GM20431 (cell line): ENCODE measurements around the gene ADD1.
"Not testable (repeated sequence)": the region's sequence is repeated elsewhere in the genome, so short reads cannot be mapped to it uniquely, and the experiment has no call there.

Experiments
- in situ Hi-C: fragments of 300-500 bp; cut with MseI, MboI; formaldehyde crosslinking; loops from one replicate; pipeline ENCODE4 v1.15.0; 2020; ENCODE audit warnings: low sequenced_read_pairs; ENCODE audit not compliant: unreplicated experiment

The ADD1 gene

DNA sequence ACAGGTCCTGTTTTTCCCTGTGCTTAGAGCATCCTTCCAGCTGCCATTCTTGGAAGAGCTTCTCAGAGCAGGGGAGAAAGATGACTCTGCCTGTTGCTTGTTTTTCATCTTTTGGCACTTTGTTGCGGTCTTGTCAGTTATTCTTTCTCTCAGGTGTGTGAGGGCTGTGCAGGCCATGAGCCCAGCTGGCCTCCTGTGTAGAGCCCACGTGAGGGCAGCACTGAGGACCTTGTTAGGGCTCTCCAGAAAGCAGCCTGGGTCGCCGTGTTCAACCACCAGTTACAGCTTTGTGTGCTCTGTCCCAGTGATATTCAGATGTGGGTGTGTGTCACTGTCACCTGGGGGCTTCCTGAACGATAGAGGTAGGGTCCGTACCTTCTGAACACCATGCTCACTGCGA, 66.8 kb downstream of the ADD1 start:
- in situ Hi-C loops, result no loop called here

DNA sequence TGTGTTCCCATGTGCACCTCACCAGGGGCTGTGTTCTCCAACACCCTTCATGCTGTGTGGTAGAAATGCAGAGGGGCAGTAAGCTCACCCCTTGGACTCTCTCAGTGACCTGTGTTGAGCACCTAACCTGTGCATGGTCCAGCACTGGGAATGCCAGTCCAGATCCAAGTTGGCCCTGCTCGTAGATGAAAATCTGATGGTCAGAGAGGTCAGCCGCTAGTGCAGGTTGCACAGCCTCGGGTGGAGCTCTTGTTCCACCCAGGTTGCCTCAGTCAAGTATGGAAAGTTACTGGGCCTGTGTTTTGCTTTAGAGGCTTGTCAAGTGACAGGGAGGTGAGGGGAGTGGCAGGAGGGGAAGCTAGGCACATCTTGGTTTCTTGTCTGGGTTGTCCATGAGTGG, 68.2 kb downstream of the ADD1 start:
- in situ Hi-C loops, result no loop called here

- in situ Hi-C loops, result no loop called here
Measured at GRCh38 chr4:2913168-2913567, 69.5 kb downstream of the ADD1 start.

DNA sequence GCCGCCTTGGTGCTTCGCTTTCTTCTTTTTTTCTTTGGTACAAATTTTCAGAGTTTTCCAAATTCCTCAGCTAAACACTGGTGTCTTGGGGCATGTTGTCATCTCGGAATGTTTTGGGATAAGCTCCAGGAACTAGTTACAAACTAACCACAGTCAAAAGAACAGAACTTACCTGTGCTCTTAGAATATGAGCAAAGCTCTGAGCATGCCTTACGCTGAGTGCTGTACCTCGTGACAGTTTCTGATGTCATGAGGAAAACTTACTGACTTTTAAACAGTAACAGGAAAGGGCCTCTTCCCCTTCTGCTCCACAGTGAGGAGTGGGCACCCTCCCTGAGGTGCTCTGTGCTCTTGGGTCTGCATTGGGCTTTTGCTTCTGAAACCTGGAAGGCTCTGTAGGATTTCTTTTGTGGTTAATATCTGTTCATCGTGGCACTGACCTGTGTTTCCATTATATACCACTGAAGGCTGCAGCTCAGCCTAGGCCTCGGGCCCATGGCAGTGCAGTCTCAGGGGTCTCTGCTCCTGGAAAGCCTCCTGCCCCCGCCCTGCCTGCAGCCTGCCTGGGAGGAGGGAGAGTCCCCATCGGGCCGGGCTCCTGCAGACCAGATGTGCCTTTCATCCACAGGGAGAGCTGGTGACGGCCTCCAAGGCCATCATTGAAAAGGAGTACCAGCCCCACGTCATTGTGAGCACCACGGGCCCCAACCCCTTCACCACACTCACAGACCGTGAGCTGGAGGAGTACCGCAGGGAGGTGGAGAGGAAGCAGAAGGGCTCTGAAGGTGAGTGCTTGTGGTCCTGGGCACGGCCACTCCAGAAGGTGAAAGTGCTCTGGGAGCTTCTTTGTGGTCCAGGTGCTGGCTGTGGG, 70.8 kb downstream of the ADD1 start:
- in situ Hi-C loops, result no loop called here

DNA sequence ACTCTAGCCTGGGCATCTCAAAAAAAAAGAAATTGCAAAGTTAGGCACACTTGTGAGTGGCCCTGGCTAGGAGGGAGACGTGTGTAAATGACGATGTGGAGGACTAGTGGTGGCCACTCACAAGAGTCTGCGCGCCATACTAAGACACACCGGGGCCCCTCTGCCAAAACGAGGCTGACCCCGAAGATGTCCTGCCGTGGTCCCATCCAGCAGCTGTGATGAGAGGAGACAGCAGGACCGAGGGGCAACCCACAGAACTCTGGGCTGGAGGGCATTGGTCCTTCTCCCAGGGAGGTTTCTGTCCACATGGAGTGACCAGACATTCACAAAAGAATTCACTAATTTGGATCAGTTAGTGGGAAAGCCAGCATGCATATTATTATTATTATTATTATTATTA, 72.1 kb downstream of the ADD1 start:
- in situ Hi-C loops, result no loop called here

- in situ Hi-C loops, result not testable (repeated sequence)
Measured at GRCh38 chr4:2916696-2917095, 73.1 kb downstream of the ADD1 start.

DNA sequence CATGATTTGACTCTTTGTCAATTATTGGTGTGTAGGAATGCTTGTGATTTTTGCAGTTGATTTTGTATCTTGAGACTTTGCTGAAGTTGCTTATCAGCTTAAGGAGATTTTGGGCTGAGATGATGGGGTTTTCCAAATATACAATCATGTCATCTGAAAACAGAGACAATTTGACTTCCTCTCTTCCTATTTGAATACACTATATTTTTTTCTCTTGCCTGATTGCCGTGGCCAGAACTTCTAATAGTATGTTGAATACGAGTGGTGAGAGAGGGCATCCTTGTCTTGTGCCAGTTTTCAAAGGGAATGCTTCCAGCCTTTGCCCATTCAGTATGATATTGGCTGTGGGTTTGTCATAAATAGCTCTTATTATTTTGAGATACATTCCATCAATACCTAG, 74.7 kb downstream of the ADD1 start:
- in situ Hi-C loops, result not testable (repeated sequence)

GRCh38 chr4:2918714-2919113, 75.1 kb downstream of the ADD1 start:
- in situ Hi-C loops, result not testable (repeated sequence)

DNA sequence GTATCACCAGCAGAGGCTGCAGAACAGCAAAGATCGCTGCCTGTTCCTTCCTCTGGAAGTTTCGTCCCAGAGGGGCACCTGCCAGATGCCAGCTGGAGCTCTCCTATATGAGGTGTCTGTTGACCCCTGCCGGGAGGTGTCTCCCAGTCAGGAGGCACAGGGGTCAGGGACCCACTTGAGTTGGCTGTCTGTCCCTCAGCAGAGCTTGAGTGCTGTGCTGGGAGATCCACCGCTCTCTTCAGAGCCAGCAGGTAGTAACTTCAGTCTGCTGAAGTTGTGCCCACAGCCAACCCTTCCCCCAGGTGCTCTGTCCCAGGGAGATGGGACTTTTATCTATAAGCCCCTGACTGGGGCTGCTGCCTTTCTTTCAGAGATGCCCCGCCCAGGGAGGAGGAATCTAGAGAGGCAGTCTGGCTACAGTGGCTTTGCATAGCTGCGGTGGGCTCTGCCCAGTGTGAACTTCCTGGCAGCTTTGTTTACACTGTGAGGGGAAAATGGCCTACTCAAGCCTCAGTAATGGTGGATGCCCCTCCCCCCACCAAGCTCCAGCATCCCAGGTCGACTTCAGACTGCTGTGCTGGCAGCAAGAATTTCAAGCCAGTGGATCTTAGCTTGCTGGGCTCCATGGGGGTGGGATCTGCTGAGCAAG, 78.9 kb downstream of the ADD1 start:
- in situ Hi-C loops, result not testable (repeated sequence)

- in situ Hi-C loops, result no loop called here
Measured at GRCh38 chr4:2923141-2923551, 79.5 kb downstream of the ADD1 start.

- in situ Hi-C loops, result no loop called here
Measured at GRCh38 chr4:2923668-2924173, 80.1 kb downstream of the ADD1 start.

GRCh38 chr4:2924286-2924685, 80.6 kb downstream of the ADD1 start:
- in situ Hi-C loops, result no loop called here

DNA sequence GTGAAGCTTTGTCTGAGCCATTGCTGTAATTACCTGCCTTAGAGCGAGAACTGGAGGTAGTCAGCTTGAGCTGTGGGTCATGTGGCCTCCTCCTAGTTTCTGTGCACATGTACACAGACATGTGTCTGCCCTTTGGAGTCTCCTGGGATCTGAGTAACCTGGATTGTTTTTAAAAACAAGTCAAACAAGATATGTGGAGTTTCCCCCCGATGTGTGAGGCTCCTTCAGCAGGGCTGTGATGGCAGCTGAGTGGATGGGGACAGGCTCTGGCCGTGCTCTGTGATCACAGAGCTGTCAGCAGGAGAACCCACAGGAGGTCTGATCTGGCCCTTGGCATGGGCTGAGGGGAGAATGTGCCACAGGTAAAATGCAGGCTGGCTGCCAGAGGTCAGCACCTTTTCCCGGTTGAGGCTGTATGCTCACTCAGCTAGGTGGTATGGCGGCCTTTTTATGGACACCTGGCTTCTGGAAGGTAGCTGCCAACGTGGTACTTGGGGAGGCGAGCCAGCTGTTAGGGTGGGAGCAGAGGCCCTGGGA, 81.2 kb downstream of the ADD1 start:
- in situ Hi-C loops, result loop anchor here (25.0 kb wide), 1 partner anchor 163 kb away; the partner anchor contains the start of gene TNIP2

- in situ Hi-C loops, result loop anchor here (25.0 kb wide), 1 partner anchor 163 kb away; the partner anchor contains the start of gene TNIP2
Measured at GRCh38 chr4:2925496-2925895, 81.9 kb downstream of the ADD1 start.

DNA sequence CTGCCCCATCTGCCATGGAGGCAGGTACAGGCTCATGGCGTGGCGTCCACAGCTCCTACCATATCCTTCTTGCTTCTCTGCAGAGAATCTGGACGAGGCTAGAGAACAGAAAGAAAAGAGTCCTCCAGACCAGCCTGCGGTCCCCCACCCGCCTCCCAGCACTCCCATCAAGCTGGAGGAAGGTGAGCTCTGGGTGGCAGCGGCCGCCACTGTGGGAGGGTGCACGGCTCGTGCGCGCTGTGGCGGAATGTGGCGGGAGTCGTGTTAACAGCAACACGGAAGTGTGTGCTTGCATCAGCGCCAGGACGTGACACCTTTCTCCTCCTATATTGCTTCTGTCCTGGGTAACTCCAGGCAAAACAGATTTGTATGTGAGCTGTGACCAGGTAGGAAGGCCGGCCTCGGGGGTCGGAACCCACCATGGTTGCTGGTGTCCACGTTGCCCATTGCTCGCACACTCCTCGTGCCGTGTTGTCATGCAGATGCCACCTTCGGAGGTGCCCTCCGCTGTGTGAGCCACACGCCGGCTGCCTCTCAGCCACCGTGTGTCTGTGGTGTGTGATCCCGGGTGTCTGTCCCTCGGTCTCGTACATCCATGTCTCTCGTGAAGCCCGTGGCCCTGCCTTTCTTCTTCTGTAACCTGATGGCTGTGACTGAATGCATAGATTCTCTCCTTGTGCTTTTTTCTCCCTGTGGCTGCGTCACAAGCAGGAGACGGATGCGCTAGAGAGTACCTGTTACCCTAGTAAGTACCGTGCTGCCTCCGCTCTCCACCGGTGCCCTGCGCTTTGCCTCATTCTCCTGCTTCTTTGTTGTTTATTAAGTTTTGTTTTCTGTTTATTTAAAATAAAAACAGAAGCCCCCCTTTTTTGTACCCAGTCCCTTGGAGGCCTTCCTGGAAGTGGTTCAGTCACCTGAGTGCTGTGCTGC, 82.6 kb downstream of the ADD1 start:
- in situ Hi-C loops, result loop anchor here (25.0 kb wide), 1 partner anchor 164 kb away; the partner anchor contains the start of gene TNIP2

- in situ Hi-C loops, result loop anchor here (25.0 kb wide), 1 partner anchor 165 kb away; the partner anchor contains the start of gene TNIP2
Measured at GRCh38 chr4:2927016-2927695, 83.5 kb downstream of the ADD1 start.

DNA sequence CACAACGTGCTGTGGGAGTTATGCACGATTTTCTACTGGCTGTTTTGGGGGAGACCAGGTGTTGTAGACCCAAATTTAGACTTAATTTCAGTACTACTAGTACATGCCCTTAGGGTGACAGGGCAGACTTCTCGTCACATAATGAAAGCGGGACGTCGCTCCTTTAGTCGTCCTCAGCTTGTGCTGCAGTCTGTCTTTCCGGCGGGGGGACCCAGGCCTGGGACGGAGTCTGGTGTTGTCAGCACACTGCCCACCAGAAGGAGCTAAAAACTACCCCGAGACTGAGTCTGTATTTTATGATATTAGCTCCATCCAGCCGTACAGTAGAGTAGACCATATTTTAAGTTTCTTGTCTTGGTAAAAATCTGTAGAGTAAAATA, 84.0 kb downstream of the ADD1 start:
- in situ Hi-C loops, result loop anchor here (25.0 kb wide), 1 partner anchor 165 kb away; the partner anchor contains the start of gene TNIP2

- in situ Hi-C loops, result loop anchor here (25.0 kb wide), 1 partner anchor 166 kb away; the partner anchor contains the start of gene TNIP2
Measured at GRCh38 chr4:2928242-2929176, 84.9 kb downstream of the ADD1 start.
